Measurements from ENCODE around the gene SPATS2L. TPM values are rescaled to one million over a fixed set of nuclear protein-coding genes. Genes with fewer than 3 reads are reported as not detected.

The SPATS2L gene
- total and polyA plus RNA-seq, 2 of the 13 experiments (the other 11 are each of a cell fraction or from before 2014, with no cell fraction given): 154 to 212 TPM

DNA sequence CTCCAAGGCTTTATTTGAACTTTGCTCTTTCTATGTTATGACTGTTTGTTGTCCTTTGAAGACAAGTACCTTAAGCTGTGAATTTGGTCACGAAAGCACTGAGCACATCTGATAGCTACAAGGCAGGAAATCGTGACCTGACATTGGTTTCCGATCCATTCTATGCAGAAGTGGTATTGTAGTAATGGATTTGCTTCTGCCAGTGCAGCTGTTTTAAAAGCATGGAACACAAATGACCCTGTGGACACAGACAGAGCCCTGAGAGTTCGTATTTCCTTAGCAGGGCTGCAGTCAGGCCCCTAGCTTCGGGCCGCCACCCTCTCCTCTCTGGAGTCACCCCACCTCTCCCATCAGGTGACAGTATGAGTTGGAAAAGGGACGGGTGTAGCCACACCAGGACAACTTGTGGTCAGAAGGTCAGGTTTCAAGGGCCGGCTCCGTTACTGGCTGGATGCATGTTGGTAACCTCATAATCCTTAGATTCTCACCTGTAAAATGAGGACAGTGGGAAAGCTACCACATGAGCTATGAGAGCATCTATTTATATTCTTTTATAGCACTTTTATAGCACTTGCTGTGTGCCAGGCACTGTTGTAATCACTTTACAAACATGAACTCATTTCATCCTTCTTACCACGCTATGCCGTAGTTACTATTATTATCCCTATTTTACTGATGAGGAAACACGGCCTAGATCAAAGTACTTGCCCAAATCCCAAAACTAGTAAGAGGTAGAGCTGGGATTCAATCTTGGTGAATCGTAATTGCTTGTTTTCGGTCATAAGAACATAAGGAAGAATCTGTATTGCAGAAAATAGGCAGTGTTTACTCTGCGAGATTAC lies 70.2 kb downstream of the SPATS2L start (continued):
- TF ChIP-seq, protein P1, sequence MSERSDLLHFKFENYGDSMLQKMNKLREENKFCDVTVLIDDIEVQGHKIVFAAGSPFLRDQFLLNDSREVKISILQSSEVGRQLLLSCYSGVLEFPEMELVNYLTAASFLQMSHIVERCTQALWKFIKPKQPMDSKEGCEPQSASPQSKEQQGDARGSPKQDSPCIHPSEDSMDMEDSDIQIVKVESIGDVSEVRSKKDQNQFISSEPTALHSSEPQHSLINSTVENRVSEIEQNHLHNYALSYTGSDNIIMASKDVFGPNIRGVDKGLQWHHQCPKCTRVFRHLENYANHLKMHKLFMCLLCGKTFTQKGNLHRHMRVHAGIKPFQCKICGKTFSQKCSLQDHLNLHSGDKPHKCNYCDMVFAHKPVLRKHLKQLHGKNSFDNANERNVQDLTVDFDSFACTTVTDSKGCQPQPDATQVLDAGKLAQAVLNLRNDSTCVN (CRISPR knock-in tag; IDR thresholded peaks at IDR 0.05; ENCODE audit: borderline replicate concordance): no peak
- TF ChIP-seq HNRNPL (IDR thresholded peaks at IDR 0.05; ENCODE audit: low read depth, low read length): no peak
- no peak for TF ChIP-seq ZNF382 (CRISPR knock-in tag; IDR thresholded peaks at IDR 0.05; ENCODE audit: borderline replicate concordance)
- TF ChIP-seq KLF15 (CRISPR knock-in tag; IDR thresholded peaks at IDR 0.05; ENCODE audit: borderline replicate concordance): no peak
- TF ChIP-seq ZNF598 (CRISPR knock-in tag; IDR thresholded peaks at IDR 0.05; ENCODE audit: borderline replicate concordance): 0 out of 2 replicates have a peak, but pooled peaks have one; percentile 27
- no peak for TF ChIP-seq HMG20A (CRISPR knock-in tag; IDR thresholded peaks at IDR 0.05; ENCODE audit: borderline replicate concordance)
- TF ChIP-seq ZNF207 (IDR thresholded peaks at IDR 0.05; ENCODE audit: borderline replicate concordance): no peak
- TF ChIP-seq ZNF782 (CRISPR knock-in tag; IDR thresholded peaks at IDR 0.05; ENCODE audit: borderline replicate concordance): no peak
- TF ChIP-seq PRMT3 (CRISPR knock-in tag; IDR thresholded peaks at IDR 0.05; ENCODE audit: borderline replicate concordance, low read depth): no peak
- TF ChIP-seq, protein P2, sequence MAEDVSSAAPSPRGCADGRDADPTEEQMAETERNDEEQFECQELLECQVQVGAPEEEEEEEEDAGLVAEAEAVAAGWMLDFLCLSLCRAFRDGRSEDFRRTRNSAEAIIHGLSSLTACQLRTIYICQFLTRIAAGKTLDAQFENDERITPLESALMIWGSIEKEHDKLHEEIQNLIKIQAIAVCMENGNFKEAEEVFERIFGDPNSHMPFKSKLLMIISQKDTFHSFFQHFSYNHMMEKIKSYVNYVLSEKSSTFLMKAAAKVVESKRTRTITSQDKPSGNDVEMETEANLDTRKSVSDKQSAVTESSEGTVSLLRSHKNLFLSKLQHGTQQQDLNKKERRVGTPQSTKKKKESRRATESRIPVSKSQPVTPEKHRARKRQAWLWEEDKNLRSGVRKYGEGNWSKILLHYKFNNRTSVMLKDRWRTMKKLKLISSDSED (CRISPR knock-in tag; IDR thresholded peaks at IDR 0.05): no peak
- no peak for TF ChIP-seq SALL1 (CRISPR knock-in tag; IDR thresholded peaks at IDR 0.05)
- TF ChIP-seq ZNF331 (CRISPR knock-in tag; IDR thresholded peaks at IDR 0.05): no peak
- TF ChIP-seq, protein P3, sequence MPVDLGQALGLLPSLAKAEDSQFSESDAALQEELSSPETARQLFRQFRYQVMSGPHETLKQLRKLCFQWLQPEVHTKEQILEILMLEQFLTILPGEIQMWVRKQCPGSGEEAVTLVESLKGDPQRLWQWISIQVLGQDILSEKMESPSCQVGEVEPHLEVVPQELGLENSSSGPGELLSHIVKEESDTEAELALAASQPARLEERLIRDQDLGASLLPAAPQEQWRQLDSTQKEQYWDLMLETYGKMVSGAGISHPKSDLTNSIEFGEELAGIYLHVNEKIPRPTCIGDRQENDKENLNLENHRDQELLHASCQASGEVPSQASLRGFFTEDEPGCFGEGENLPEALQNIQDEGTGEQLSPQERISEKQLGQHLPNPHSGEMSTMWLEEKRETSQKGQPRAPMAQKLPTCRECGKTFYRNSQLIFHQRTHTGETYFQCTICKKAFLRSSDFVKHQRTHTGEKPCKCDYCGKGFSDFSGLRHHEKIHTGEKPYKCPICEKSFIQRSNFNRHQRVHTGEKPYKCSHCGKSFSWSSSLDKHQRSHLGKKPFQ (CRISPR knock-in tag; IDR thresholded peaks at IDR 0.05; ENCODE audit: insufficient replicate concordance): no peak
- no peak for TF ChIP-seq BHLHE40 (IDR thresholded peaks at IDR 0.05; ENCODE audit: low read length)
- TF ChIP-seq, protein P4, sequence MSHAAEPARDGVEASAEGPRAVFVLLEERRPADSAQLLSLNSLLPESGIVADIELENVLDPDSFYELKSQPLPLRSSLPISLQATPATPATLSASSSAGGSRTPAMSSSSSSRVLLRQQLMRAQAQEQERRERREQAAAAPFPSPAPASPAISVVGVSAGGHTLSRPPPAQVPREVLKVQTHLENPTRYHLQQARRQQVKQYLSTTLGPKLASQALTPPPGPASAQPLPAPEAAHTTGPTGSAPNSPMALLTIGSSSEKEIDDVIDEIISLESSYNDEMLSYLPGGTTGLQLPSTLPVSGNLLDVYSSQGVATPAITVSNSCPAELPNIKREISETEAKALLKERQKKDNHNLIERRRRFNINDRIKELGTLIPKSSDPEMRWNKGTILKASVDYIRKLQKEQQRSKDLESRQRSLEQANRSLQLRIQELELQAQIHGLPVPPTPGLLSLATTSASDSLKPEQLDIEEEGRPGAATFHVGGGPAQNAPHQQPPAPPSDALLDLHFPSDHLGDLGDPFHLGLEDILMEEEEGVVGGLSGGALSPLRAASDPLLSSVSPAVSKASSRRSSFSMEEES (CRISPR knock-in tag; IDR thresholded peaks at IDR 0.05): no peak
- no peak for TF ChIP-seq PHF21A (CRISPR knock-in tag; IDR thresholded peaks at IDR 0.05)
- TF ChIP-seq, protein P5, sequence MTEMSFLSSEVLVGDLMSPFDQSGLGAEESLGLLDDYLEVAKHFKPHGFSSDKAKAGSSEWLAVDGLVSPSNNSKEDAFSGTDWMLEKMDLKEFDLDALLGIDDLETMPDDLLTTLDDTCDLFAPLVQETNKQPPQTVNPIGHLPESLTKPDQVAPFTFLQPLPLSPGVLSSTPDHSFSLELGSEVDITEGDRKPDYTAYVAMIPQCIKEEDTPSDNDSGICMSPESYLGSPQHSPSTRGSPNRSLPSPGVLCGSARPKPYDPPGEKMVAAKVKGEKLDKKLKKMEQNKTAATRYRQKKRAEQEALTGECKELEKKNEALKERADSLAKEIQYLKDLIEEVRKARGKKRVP (CRISPR knock-in tag; IDR thresholded peaks at IDR 0.05): no peak
- 0 out of 2 replicates have a peak, but pooled peaks have one; percentile 23 for TF ChIP-seq FOXC1 (CRISPR knock-in tag; IDR thresholded peaks at IDR 0.05; ENCODE audit: borderline replicate concordance)
- TF ChIP-seq MBNL3 (CRISPR knock-in tag; conservative IDR thresholded peaks at IDR 0.05): no peak
- TF ChIP-seq ZNF652 (CRISPR knock-in tag; IDR thresholded peaks at IDR 0.05; ENCODE audit: borderline replicate concordance, low read depth): no peak
- TF ChIP-seq, protein P6, sequence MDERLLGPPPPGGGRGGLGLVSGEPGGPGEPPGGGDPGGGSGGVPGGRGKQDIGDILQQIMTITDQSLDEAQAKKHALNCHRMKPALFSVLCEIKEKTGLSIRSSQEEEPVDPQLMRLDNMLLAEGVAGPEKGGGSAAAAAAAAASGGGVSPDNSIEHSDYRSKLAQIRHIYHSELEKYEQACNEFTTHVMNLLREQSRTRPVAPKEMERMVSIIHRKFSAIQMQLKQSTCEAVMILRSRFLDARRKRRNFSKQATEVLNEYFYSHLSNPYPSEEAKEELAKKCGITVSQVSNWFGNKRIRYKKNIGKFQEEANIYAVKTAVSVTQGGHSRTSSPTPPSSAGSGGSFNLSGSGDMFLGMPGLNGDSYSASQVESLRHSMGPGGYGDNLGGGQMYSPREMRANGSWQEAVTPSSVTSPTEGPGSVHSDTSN (CRISPR knock-in tag; IDR thresholded peaks at IDR 0.05): no peak
- TF ChIP-seq RBM22 (optimal IDR thresholded peaks at IDR 0.05; ENCODE audit: low read length): peak; percentile 68
